NCI-H82 treated with DMSO at 0.1 percent for 48 hours (cell line): ENCODE data around the gene KCMF1.
A peak's percentile ranks its signal among the peaks of the same experiment; 100 is the strongest.

Source experiments
- DNase-seq: peaks from one replicate; lab custom pipeline; 2025; ENCODE audit not compliant: unreplicated experiment; lab: John Stamatoyannopoulos, UW

Gene KCMF1

GRCh38 chr2:85019121-85019520 is 48.2 kb downstream of the KCMF1 start:
- no peak for DNase-seq

- DNase-seq = no peak
These were observed 51.3 kb downstream of the KCMF1 start for GRCh38 chr2:85022232-85022631.

GRCh38 chr2:85024372-85025047 is 53.5 kb downstream of the KCMF1 start:
- DNase-seq = no peak

DNA sequence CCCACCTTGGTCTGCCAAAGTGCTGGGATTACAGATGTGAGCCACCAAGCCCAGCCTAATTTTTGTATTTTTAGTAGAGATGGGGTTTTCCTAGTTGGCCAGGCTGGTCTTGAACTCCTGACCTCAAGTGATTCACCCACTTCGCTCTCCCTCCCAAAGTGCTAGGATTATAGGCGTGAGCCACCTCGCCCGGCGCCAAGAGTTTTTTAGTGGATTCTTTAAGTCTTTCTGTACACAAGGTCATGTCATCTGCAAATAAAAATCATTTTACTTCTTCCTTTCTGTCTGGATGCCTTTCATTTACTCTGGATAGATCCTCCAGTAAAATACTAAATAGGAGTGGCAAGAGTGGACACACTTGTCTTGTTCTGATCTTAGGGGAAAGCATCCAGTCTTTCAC is 61.7 kb downstream of the KCMF1 start:
- DNase-seq = no peak

DNA sequence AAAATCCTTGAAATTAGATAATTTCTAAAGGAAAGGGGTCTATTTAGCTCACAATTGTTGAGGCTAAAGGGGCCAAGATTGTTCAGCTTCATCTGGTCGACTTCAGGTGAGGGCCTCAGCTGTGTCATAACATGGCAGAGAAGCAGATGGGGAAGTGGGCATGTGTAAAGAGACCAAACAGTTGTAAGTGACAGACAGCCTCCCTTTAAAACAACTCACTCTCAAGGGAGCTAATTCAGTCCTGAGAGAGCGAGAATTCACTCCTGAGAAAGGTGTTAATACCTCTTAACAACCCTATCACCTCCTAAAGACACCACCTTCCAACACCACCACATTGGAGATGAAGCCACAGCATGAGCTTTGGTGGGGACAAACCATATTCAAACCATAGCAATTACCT is 62.4 kb downstream of the KCMF1 start:
- DNase-seq = no peak

DNA sequence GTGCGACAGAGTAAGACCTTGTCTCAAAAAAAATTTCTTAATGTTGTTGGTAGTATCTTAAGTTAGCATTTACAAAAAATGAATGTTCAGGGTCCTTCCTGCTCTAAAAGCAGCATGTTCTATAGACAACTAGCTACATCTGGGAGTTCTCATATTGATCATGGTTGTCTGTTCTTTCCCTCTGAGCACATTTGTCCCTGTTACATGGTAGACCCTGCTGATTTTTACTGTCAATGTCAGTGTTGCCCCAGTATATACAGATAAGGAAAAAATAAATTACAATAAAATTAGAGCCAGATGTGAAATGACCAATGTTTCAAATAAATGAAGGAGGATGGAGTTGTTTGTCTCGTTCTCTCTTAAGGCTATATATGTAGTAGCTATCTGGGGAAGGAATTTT is 63.2 kb downstream of the KCMF1 start:
- DNase-seq = no peak

DNA sequence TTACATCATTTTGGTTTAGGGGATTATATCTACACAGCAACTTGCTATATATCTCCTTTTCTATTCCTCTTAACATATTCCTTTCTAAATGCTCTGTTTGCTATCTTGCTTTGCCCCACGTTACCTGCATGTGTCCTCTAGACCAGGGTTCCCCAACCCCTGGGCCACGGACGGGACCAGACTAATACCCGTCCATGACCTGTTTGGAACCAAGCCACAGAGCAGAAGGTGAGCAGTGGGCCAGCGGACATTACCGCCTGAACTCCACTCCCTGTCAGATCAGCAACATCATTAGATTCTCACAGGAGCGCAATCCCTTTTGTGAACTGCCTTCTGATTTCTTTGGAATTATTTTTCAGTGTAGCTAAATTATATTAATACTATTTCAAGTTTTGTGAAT is 66.7 kb downstream of the KCMF1 start:
- no peak for DNase-seq

DNA sequence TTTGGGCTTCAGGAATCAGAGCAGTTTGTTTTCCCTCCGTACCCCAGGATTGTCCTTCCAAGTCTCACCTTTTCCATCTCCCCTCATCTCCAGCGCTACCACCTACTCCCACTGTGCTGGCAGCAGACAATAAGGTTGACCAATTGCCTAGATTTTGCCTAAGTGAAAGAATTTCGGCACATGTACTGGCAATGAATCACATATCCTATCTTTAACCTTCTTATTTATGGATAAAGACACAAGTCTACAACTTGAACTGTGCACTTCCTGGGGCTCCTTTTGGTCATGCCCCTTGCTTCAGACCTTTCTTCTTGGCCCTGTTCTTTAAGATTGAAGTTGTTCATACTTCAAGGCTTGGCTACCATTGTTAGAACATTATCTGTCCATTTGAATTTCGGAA is 71.4 kb downstream of the KCMF1 start:
- DNase-seq = no peak

GRCh38 chr2:85048534-85048933 is 77.6 kb downstream of the KCMF1 start:
- DNase-seq = no peak

DNA sequence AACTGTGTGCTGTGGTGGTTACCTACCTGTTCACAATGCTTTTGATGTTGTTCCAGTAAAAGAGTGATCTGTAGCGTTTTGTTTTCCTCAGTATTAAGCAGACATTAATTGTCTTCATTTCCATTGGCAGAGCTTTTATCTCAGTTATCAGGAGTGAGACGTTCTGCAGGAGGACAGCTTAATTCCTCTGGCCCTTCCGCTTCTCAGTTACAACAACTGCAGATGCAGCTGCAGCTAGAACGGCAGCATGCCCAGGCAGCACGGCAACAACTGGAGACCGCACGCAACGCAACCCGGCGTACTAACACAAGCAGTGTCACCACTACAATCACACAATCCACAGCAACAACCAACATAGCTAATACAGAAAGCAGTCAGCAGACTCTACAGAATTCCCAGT is 78.3 kb downstream of the KCMF1 start:
- DNase-seq = no peak

GRCh38 chr2:85053802-85054201 is 82.8 kb downstream of the KCMF1 start:
- DNase-seq = no peak

DNA sequence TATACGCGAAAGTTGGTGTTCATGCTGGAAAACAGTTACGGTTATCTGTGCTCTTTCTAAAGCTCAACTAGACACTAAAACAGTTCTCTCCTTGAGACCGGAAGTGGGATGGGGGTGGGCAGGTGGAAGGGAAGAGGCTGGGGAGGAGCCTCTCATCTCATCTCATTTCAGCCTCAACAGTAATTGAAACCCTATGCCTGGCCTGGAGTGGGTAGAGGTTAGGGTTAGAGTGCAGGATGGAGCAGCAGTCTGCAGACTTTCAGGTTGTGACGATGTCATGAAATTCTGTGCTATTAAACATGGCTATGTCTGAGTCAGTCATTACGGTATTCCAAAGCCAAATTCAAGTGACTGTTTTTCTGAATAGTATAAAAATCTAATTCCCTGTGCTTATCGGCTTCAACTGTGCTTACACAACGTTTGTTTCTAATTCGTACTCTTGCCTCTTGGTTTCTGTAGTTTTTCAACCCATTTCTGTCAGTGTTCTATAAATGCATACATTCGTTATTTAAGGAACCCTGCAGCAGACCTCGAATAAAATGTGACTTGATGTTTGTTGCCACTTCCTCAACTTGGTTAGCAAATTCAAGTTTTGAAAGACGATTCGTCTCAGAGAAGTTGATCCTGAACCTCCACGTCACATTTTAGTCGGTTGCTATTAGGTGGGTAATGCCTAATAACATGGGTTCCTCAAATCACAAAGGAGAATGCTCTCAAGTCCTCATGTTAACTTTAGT is 86.4 kb downstream of the KCMF1 start:
- DNase-seq = no peak

DNA sequence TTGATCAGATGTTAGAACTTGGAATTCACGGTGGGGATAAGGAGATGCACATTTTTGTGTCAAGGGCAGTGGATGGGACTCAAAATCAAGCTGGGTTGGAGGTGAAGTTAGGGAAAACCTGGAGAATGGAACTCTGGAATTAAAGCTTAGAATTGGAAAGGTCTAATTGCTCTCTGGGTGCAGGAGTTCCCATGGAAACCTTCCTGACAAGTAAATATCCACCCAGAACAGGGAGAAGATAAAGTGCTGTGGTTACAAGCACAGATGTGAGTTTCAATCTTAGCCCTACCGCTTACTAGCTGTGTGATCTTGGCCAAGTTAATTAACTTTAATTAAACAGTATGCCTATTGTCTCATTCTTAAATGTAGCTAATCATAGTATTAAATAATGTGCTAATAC is 90.9 kb downstream of the KCMF1 start:
- no peak for DNase-seq

DNA sequence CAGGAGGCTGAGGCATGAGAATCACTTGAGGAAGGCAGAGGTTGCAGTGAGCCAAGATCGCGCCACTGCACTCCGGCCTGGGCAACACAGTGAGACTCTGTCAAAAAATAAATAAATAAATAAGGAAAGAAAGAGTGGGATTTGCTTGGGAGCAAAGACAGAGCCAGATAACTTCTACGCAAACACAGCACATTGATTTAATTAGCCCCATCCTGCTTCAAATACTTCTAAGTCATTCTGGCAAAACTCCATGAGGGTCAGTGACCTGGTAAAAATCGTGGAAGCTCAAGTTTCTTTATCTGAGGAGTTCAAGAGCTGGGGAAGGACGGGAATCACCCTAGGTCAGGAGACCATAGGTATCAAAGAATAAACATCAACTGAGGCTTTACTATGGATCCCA is 91.6 kb downstream of the KCMF1 start:
- no peak for DNase-seq

GRCh38 chr2:85063981-85064599 is 93.1 kb downstream of the KCMF1 start:
- no peak for DNase-seq

GRCh38 chr2:85064927-85065577 is 94.1 kb downstream of the KCMF1 start:
- no peak for DNase-seq

DNA sequence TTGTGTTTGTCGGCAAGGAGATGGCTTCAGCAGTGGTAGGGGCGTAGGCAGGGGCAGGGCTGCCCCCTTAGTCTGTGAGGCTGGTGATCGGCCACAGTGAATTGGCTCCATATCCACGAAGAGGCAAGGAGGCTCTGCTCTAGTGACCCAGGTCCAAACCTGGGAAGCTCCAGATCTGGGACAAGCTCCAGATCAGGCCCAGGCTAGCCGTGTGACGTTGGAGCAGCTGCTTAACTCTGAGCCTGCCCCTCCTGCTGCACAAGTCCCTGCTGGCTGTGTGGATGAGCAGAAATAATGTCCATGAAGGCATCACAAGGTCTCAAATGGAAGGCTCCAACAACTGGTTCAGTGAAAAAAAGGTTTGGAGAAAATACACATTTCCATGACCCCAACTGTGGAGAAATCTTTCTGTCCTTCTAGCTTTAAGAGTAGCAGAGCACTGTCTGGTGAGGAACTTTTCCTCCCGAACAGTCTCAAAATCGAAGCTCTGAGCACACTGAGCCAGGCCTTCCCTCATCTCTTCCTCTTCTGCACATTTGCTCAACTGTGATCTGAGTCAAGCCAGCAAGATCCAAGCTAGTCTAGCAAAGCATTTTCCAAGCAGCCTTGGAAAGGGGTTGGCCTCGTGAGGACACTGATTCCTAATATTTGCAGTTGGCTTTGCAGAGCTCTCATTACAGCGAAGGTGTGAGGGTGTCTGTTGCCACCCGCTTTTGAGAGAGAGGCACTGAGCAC is 95.2 kb downstream of the KCMF1 start:
- DNase-seq = no peak

DNA sequence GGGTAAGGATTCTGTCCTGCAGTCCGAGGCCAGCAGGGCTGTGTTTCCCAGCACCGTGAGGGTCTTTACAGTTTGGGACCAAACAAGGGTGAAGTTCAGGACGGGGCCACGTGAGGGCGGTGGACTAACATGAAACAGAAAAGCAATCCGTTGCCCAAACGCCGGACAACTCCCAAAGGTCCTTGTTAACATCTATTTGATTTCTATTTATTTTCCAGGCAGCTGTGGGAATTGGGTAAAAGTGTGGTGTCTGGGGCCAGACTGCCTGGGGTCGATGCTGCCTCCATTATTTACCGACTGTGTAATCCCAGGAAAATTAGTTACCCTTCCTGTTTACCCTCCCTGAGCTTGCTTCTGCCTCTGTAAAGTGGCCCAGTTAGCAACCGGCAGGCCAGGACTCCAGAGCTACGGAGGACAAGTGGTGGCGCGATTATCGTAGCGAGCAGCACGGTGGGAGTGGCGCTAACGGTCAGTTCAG is 96.0 kb downstream of the KCMF1 start:
- peak; percentile 72 for DNase-seq

DNA sequence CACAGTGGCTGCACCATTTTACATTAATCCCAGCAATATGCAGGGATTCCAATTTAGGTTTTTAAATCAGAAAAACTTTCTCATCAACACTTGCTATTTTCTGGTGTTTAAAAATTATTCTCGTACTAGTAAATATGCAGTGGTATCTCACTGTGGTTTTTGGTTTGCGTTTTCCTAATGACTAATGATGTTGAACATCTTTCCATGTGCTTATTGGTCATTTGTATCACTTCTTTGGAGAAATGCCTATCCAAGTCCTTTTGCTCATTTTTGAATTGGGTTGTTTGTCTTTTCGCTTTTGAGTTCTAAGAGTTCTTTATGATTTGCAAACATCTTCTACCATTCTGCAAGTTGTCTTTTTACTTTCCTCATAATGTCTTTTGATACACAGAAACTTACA is 100.1 kb downstream of the KCMF1 start:
- DNase-seq = no peak

GRCh38 chr2:85073033-85073432 is 102.1 kb downstream of the KCMF1 start:
- no peak for DNase-seq

DNA sequence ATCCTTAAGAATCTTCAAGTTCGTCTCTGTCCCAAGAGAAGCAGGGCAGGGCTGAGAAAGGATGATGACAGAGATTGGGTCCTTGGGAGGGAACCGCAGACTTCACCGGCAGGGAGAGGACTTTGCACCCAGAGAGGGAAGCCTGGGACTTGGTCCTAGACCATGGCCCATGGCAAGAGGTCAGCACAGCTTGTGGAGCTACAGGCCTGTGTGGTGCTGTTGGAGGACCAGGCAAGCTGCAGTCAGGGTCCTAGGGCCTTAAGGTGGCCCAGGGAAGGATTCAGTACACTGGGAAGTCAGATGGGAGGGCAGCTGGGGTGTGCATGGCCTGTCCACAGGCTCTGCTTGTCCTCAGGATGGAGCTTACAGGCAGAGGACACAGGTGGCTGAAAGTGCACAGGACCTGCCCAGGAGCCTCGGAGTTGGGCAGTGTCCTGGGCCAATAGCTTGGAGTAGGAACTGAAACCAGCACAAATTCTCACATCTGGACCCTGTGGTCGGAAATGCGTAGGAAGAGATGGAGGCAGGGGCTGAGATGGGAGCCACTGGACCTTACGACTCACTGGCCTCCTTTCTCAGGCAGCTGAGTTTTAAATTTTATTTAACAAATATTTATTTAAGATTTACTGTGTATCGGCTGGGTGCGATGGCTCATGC is 105.8 kb downstream of the KCMF1 start:
- DNase-seq = no peak
